Hepatocyte (in vitro differentiated cells): ENCODE measurements around the gene NPEPL1. TPM values are rescaled to one million over a fixed set of nuclear protein-coding genes. Genes with fewer than 3 reads are reported as not detected.

Source experiments
- DNase-seq: peaks from one replicate; pipeline ENCODE4 v3.0.0-alpha.2; 2016; ENCODE audit warnings: low spot score
- H2AFZ ChIP-seq: fragments of 200-600 bp; sonication (generic); 2 replicates; pipeline ENCODE4 v1.6.0; 2016; ENCODE audit warnings: antibody characterized with exemption, mild to moderate bottlenecking
- H3K27ac ChIP-seq: fragments of 200-600 bp; sonication (generic); 2 replicates; pipeline ENCODE4 v1.5.1; 2016; ENCODE audit warnings: mild to moderate bottlenecking
- H3K27me3 ChIP-seq: fragments of 200-600 bp; sonication (generic); 2 replicates; pipeline ENCODE4 v1.6.1; 2016
- H3K36me3 ChIP-seq: fragments of 200-600 bp; sonication (generic); replicated peaks from 2 replicates; pipeline ENCODE4 v1.5.1; 2016; ENCODE audit warnings: low read depth; ENCODE audit not compliant: insufficient read depth
- H3K4me1 ChIP-seq: fragments of 200-600 bp; sonication (generic); 2 replicates; pipeline ENCODE4 v1.5.1; 2016; ENCODE audit warnings: mild to moderate bottlenecking, moderate library complexity; ENCODE audit not compliant: insufficient read depth
- H3K4me2 ChIP-seq: fragments of 200-600 bp; sonication (generic); 2 replicates; pipeline ENCODE4 v1.6.0; 2016
- H3K4me3 ChIP-seq: fragments of 200-600 bp; sonication (generic); 2 replicates; pipeline ENCODE4 v1.5.1; 2016; ENCODE audit warnings: mild to moderate bottlenecking
- H3K79me2 ChIP-seq: fragments of 200-600 bp; sonication (generic); 2 replicates; pipeline ENCODE4 v1.6.0; 2017; ENCODE audit warnings: mild to moderate bottlenecking
- H3K9me2 ChIP-seq: fragments of 200-600 bp; sonication (generic); replicated peaks from 2 replicates; pipeline ENCODE4 v1.6.0; 2017; ENCODE audit warnings: mild to moderate bottlenecking; ENCODE audit not compliant: insufficient read depth
- H3K9me3 ChIP-seq: fragments of 200-600 bp; sonication (generic); 2 replicates; pipeline ENCODE4 v1.5.1; 2016; ENCODE audit warnings: low read depth, mild to moderate bottlenecking
- H4K20me1 ChIP-seq: fragments of 200-600 bp; sonication (generic); 2 replicates; pipeline ENCODE4 v1.6.0; 2016; ENCODE audit warnings: mild to moderate bottlenecking; ENCODE audit not compliant: insufficient read depth, poor library complexity, severe bottlenecking
- CTCF ChIP-seq: fragments of 200-600 bp; sonication (generic); IDR thresholded peaks from 2 replicates; pipeline ENCODE4 v1.5.1; 2016; ENCODE audit warnings: antibody characterized with exemption, mild to moderate bottlenecking; ENCODE audit not compliant: poor library complexity
- EZH2 ChIP-seq: fragments of 200-600 bp; sonication (generic); IDR thresholded peaks from 2 replicates; pipeline ENCODE4 v1.6.1; 2016; ENCODE audit warnings: antibody characterized with exemption, mild to moderate bottlenecking, borderline replicate concordance
- EZH2phosphoT487 ChIP-seq: fragments of 200-600 bp; sonication (generic); IDR thresholded peaks from one replicate; pipeline ENCODE4 v1.6.1; 2018; ENCODE audit warnings: antibody characterized with exemption, mild to moderate bottlenecking, low read depth, moderate library complexity; ENCODE audit not compliant: unreplicated experiment, severe bottlenecking
- WGBS: methylation state at CpG from one replicate; pipeline ENCODE4 v1.1.6; 2016; ENCODE audit warnings: low lambda C conversion rate; ENCODE audit errors: missing lambda C conversion rate; 5-methylcytosine and 5-hydroxymethylcytosine counted together
- polyA plus RNA-seq: library from polyadenylated mRNA; unstranded; fragments of >200 nt; fragmentation: Nextera tagmentation; extraction: Ambion mirVana; gene quantifications from 2 replicates; pipeline ENCODE4 v1.2.1, GENCODE V29; 2016
- total RNA-seq: library from RNA; depleted of rRNA; stranded (reverse); fragments of >200 nt; gene quantifications from 2 replicates; pipeline ENCODE4 v1.2.3, GENCODE V29; 2014

The NPEPL1 gene
- total and polyA plus RNA-seq, 2 experiments from 2014 or later = 15.2 to 42.3 TPM

GRCh38 chr20:58670659-58671058, 21.9 kb upstream of the NPEPL1 start:
- no peaks in the 10 kb centered on the region for H3K36me3 ChIP-seq
- no peak overlapping the region for H3K4me3 ChIP-seq
- H3K4me2 ChIP-seq = no peak overlapping the region

GRCh38 chr20:58673119-58673518, 19.5 kb upstream of the NPEPL1 start:
- Histone ChIP-seq H3K9me2 (no peaks in the 10 kb centered on the region), H3K27me3 (no peaks in the 10 kb centered on the region), H3K9me3 (no peaks in the 10 kb centered on the region), H3K4me1 (no peaks in the 10 kb centered on the region), H3K4me3 (no peak overlapping the region), H3K79me2 (peaks cover 12% of the 10 kb centered on the region), H3K36me3 (no peaks in the 10 kb centered on the region), H3K4me2 (no peak overlapping the region), H2AFZ (no peak overlapping the region), H4K20me1 (peaks cover 7% of the 10 kb centered on the region), H3K27ac (no peak overlapping the region)
- 97% methylated on average over 9 of the region's 9 CpGs for WGBS
- TF ChIP-seq CTCF = no peak
- no peak for TF ChIP-seq EZH2
- TF ChIP-seq EZH2phosphoT487 = no peak
- no peak for DNase-seq

More at GRCh38 chr20:58670659-58671058, 21.9 kb upstream of the NPEPL1 start:
- DNase-seq = no peak
- Histone ChIP-seq H4K20me1 (peaks cover 14% of the 10 kb centered on the region), H3K79me2 (peaks cover 33% of the 10 kb centered on the region), H2AFZ (no peak overlapping the region), H3K9me2 (no peaks in the 10 kb centered on the region), H3K27me3 (no peaks in the 10 kb centered on the region), H3K4me1 (no peaks in the 10 kb centered on the region), H3K27ac (no peak overlapping the region), H3K9me3 (no peaks in the 10 kb centered on the region)
- TF ChIP-seq EZH2 = no peak
- TF ChIP-seq EZH2phosphoT487 = no peak
- no peak for TF ChIP-seq CTCF
- 72% methylated on average over 4 of the region's 4 CpGs for WGBS

DNA sequence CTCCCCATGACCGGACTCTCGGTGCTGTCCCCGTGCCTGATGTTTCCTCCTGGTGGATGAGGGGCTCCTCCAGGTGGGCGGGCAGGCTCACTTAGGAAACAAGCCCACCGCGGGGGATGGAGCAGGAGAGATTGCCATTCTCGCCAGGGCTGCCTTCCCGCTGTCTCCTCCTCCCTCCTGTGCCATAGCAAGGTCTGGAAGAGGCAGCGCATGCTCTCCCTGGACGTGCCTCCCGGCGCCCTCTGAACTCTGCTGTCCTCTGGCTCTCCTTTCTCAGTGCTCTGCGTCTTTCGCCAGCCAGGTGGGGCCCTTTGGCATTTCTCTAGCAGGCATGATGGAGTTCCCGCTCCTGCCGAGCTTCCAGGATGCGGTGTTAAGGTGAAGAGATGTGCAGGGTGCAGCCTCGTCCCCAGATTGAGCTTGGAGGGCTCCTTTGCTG, 17.4 kb upstream of the NPEPL1 start:
- Histone ChIP-seq H3K36me3 (no peaks in the 10 kb centered on the region), H3K9me2 (no peaks in the 10 kb centered on the region), H4K20me1 (peaks cover 11% of the 10 kb centered on the region), H3K4me1 (no peaks in the 10 kb centered on the region), H2AFZ (no peak overlapping the region), H3K4me2 (no peak overlapping the region), H3K79me2 (peaks cover 4% of the 10 kb centered on the region), H3K27ac (no peak overlapping the region), H3K27me3 (no peaks in the 10 kb centered on the region), H3K9me3 (no peaks in the 10 kb centered on the region), H3K4me3 (no peak overlapping the region)
- WGBS = 97% methylated on average over 18 of the region's 18 CpGs
- DNase-seq = no peak
- TF ChIP-seq CTCF (no peak), EZH2phosphoT487 (no peak), EZH2 (no peak)

DNA sequence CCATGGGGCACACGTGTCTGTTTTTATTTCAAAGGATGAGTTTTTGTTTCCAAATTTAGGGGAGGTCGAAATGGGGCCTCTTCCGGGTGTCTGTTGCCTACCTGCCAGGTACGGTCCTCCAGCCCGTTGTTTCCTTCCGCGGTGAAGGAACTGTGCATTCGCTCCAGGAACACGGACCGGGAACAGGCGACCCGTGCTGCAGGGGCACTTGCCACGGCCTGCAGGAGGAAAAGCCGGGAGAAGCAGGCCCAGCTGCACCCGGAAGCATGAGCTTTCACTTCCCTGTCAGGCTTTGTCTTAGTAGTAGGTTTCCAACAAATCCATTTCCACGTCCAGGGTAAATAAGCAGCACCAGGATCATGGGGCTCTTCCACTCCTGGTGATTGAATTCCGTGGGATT, 17.0 kb upstream of the NPEPL1 start:
- Histone ChIP-seq H2AFZ (no peak overlapping the region), H3K36me3 (no peaks in the 10 kb centered on the region), H4K20me1 (peaks cover 11% of the 10 kb centered on the region), H3K79me2 (peaks cover 4% of the 10 kb centered on the region), H3K27me3 (no peaks in the 10 kb centered on the region), H3K27ac (no peak overlapping the region), H3K4me1 (no peaks in the 10 kb centered on the region), H3K9me2 (no peaks in the 10 kb centered on the region), H3K4me2 (no peak overlapping the region), H3K9me3 (no peaks in the 10 kb centered on the region), H3K4me3 (no peak overlapping the region)
- WGBS = 93% methylated on average over 17 of the region's 17 CpGs
- TF ChIP-seq EZH2 = no peak
- no peak for TF ChIP-seq CTCF
- no peak for TF ChIP-seq EZH2phosphoT487
- no peak for DNase-seq
